Liver (tissue), 9 donors: ENCODE data around the gene TNC. TPM values are rescaled to one million over a fixed set of nuclear protein-coding genes. Genes with fewer than 3 reads are reported as not detected.

Experiments
- DNase-seq: peaks from one replicate; pipeline ENCODE4 v3.0.0-alpha.2; 2017; ENCODE audit warnings: low spot score
- H3K27ac ChIP-seq, 2 donors: one replicate each; pipeline ENCODE4 v1.7.0; 2013; ENCODE audit warnings: inconsistent platforms in 2 of 2, low read length in 2 of 2, control low read depth in 1 of 2, low read depth in 1 of 2, mild to moderate bottlenecking in 1 of 2
- H3K27me3 ChIP-seq, 4 donors: one replicate each; pipeline versions ENCODE4 v1.6.1 to v1.7.0; 2013; ENCODE audit warnings: low read length in 3 of 4, inconsistent platforms in 1 of 4, mild to moderate bottlenecking in 1 of 4, moderate library complexity in 1 of 4; ENCODE audit not compliant: control insufficient read depth in 4 of 4, insufficient read depth in 4 of 4
- H3K36me3 ChIP-seq, 4 donors: one replicate each; pipeline versions ENCODE4 v1.6.1 to v1.7.0; 2013; ENCODE audit warnings: low read length in 3 of 4, mild to moderate bottlenecking in 3 of 4, low read depth in 1 of 4, moderate library complexity in 1 of 4; ENCODE audit not compliant: control insufficient read depth in 4 of 4, insufficient read depth in 3 of 4
- H3K4me1 ChIP-seq, 4 donors: one replicate each; pipeline versions ENCODE4 v1.6.1 to v1.7.0; 2013; ENCODE audit warnings: low read length in 3 of 4, mild to moderate bottlenecking in 3 of 4, moderate library complexity in 1 of 4; ENCODE audit not compliant: control insufficient read depth in 4 of 4, insufficient read depth in 4 of 4
- H3K4me3 ChIP-seq, 3 donors: one replicate each; pipeline versions ENCODE4 v1.6.1 to v1.7.0; 2013; ENCODE audit warnings: low read length in 3 of 3, control low read depth in 1 of 3, low read depth in 1 of 3, mild to moderate bottlenecking in 1 of 3
- H3K9ac ChIP-seq, 2 donors: one replicate each; pipeline ENCODE4 v1.7.0; 2013; ENCODE audit warnings: low read length in 2 of 2, mild to moderate bottlenecking in 2 of 2, moderate library complexity in 2 of 2, control low read depth in 1 of 2, low read depth in 1 of 2
- H3K9me3 ChIP-seq, 4 donors: one replicate each; pipeline versions ENCODE4 v1.6.1 to v1.7.0; 2013; ENCODE audit warnings: low read length in 3 of 4; ENCODE audit not compliant: control insufficient read depth in 4 of 4
- ATF3 ChIP-seq: IDR thresholded peaks from 2 replicates; pipeline ENCODE4 v1.6.1; 2016; ENCODE audit warnings: antibody characterized with exemption
- CTCF ChIP-seq: fragments of 150-350 bp; IDR thresholded peaks from 2 replicates; pipeline ENCODE4 v1.5.1; 2017; ENCODE audit warnings: improper control_type of control experiment, low read depth, low read length; ENCODE audit not compliant: missing input control
- EGR1 ChIP-seq, 2 donors: IDR thresholded peaks; 2 replicates each; pipeline ENCODE4 v1.6.1; 2016 to 2018; ENCODE audit warnings: antibody characterized with exemption in 2 of 2, low read depth in 2 of 2
- FOXA1 ChIP-seq: IDR thresholded peaks from 2 replicates; pipeline ENCODE4 v1.6.1; 2016; ENCODE audit warnings: antibody characterized with exemption
- FOXA2 ChIP-seq: IDR thresholded peaks from 2 replicates; pipeline ENCODE4 v1.6.1; 2016; ENCODE audit warnings: antibody characterized with exemption
- GABPA ChIP-seq, 2 donors: IDR thresholded peaks in 1 of 2; conservative IDR thresholded peaks in 1 of 2; 2 replicates each; pipeline ENCODE4 v1.6.1; 2016; ENCODE audit warnings: antibody characterized with exemption in 2 of 2, mild to moderate bottlenecking in 1 of 2, moderate library complexity in 1 of 2
- HNF4A ChIP-seq, 2 donors: conservative IDR thresholded peaks; 2 replicates each; pipeline ENCODE4 v1.6.1; 2016; ENCODE audit warnings: antibody characterized with exemption in 2 of 2, mild to moderate bottlenecking in 2 of 2
- HNF4G ChIP-seq: IDR thresholded peaks from 2 replicates; pipeline ENCODE4 v1.6.1; 2016; ENCODE audit warnings: antibody characterized with exemption
- JUND ChIP-seq, 2 donors: IDR thresholded peaks; 2 replicates each; pipeline ENCODE4 v1.6.1; 2016; ENCODE audit warnings: antibody characterized with exemption in 2 of 2
- MAX ChIP-seq: IDR thresholded peaks from 2 replicates; pipeline ENCODE4 v1.6.1; 2016; ENCODE audit warnings: antibody characterized with exemption
- NR2F2 ChIP-seq: IDR thresholded peaks from 2 replicates; pipeline ENCODE4 v1.6.1; 2016; ENCODE audit warnings: antibody characterized with exemption
- RAD21 ChIP-seq, 2 donors: IDR thresholded peaks; 2 replicates each; pipeline ENCODE4 v1.6.1; 2016; ENCODE audit warnings: antibody characterized with exemption in 2 of 2, mild to moderate bottlenecking in 2 of 2
- REST ChIP-seq: IDR thresholded peaks from 2 replicates; pipeline ENCODE4 v1.6.1; 2016; ENCODE audit warnings: antibody characterized with exemption, mild to moderate bottlenecking
- RXRA ChIP-seq, 2 donors: IDR thresholded peaks; 2 replicates each; pipeline ENCODE4 v1.6.1; 2017 to 2018; ENCODE audit warnings: antibody characterized with exemption in 2 of 2, mild to moderate bottlenecking in 1 of 2
- SP1 ChIP-seq: IDR thresholded peaks from 2 replicates; pipeline ENCODE4 v1.6.1; 2018; ENCODE audit warnings: antibody characterized with exemption, mild to moderate bottlenecking
- TAF1 ChIP-seq: conservative IDR thresholded peaks from 2 replicates; pipeline ENCODE4 v1.6.1; 2016; ENCODE audit warnings: antibody characterized with exemption, mild to moderate bottlenecking
- YY1 ChIP-seq: IDR thresholded peaks from 2 replicates; pipeline ENCODE4 v1.6.1; 2016; ENCODE audit warnings: antibody characterized with exemption, mild to moderate bottlenecking
- ZBTB33 ChIP-seq: IDR thresholded peaks from 2 replicates; pipeline ENCODE4 v1.6.1; 2016; ENCODE audit warnings: antibody characterized with exemption
- WGBS: extraction: QIAGEN DNeasy Blood & Tissue Kit; methylation state at CpG from one replicate; pipeline ENCODE4 v1.1.7; 2013; 5-methylcytosine and 5-hydroxymethylcytosine counted together
- polyA plus RNA-seq, 2 donors: library from polyadenylated mRNA; stranded (reverse) in 1 of 2; unstranded in 1 of 2; fragments of 200-250 nt in 1 of 2; fragments of >200 nt in 1 of 2; fragmentation: Nextera tagmentation in 1 of 2; extraction: Ambion mirVana in 1 of 2; gene quantifications; one replicate each; pipeline versions ENCODE4 v1.2.1 to v1.2.3, GENCODE V29; 2013 to 2015
- total RNA-seq, 2 donors: library from RNA; depleted of rRNA; stranded (reverse); fragments of >200 nt; gene quantifications; one replicate each; pipeline ENCODE4 v1.2.3, GENCODE V29; 2014
- donor health status: healthy.
- donor health status: healthy.
- donor health status: healthy.
- donor health status: healthy.
- donor health status: healthy.

The TNC gene
- total and polyA plus RNA-seq, 4 donors = 0.19 to 6.3 (median 1.8) TPM

GRCh38 chr9:115046199-115046598 lies 71.8 kb downstream of the TNC start:
- TF ChIP-seq FOXA2 (no peak), HNF4A (conservative IDR thresholded peaks at IDR 0.05) (no peak), HNF4G (no peak), SP1 (no peak), FOXA1 (no peak), RAD21 (IDR thresholded peaks at IDR 0.05) (no peak), CTCF (no peak), ATF3 (no peak), RXRA (IDR thresholded peaks at IDR 0.05) (no peak), NR2F2 (no peak), JUND (IDR thresholded peaks at IDR 0.05) (no peak), MAX (no peak), GABPA (IDR thresholded peaks at IDR 0.05 in 1 of 2, conservative IDR thresholded peaks at IDR 0.05 in 1 of 2) (no peak), REST (no peak), YY1 (no peak), EGR1 (IDR thresholded peaks at IDR 0.05; ENCODE audit: low read depth in 2 of 2) (no peak), ZBTB33 (no peak), TAF1 (no peak)
- Histone ChIP-seq H3K36me3 (no peaks in the 10 kb centered on the region), H3K27ac (no peak overlapping the region), H3K9me3 (no peaks in the 10 kb centered on the region), H3K4me1 (no peaks in the 10 kb centered on the region), H3K27me3 (no peaks in the 10 kb centered on the region), H3K9ac (no peak overlapping the region), H3K4me3 (no peak overlapping the region)
- WGBS = 92% methylated on average over 6 of the region's 6 CpGs
- no peak for DNase-seq

GRCh38 chr9:115043632-115044031 lies 74.3 kb downstream of the TNC start:
- Histone ChIP-seq H3K4me3 (no peak overlapping the region), H3K36me3 (no peaks in the 10 kb centered on the region), H3K4me1 (no peaks in the 10 kb centered on the region), H3K9ac (no peak overlapping the region), H3K9me3 (no peaks in the 10 kb centered on the region), H3K27me3 (no peaks in the 10 kb centered on the region), H3K27ac (no peak overlapping the region)
- DNase-seq = no peak
- 80% methylated on average over 3 of the region's 3 CpGs for WGBS
- no peak for TF ChIP-seq CTCF
- no peak for TF ChIP-seq GABPA (IDR thresholded peaks at IDR 0.05 in 1 of 2, conservative IDR thresholded peaks at IDR 0.05 in 1 of 2)
- no peak for TF ChIP-seq SP1
- TF ChIP-seq REST = no peak
- no peak for TF ChIP-seq HNF4A (conservative IDR thresholded peaks at IDR 0.05)
- TF ChIP-seq HNF4G = no peak
- no peak for TF ChIP-seq FOXA1
